ENCODE results near the gene ARAP2.

The ARAP2 gene

DNA sequence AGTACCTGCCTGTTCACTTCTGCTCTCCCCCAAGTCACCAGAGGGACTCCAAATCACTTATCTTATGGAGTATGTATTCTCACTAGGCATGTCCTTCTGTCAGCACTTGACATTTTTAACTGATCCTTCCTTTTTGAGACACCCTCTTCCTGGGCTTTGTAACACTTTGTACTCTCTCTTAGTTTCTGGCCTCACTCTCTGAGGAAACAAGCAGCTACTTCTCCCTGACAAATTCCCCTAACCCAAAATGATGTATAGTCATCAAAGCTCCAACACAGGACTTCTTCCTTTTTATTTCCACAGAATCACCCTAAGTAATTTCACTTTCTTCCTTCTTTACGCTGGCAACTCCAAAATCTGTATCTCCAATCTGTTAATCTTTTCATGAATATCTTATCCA, 101.8 kb downstream of the ARAP2 start:
- no peak overlapping the region for H3K4me3 ChIP-seq (ENCODE audit: low read depth, low read length)
- DNase-seq (ENCODE audit: low read depth): no peak

DNA sequence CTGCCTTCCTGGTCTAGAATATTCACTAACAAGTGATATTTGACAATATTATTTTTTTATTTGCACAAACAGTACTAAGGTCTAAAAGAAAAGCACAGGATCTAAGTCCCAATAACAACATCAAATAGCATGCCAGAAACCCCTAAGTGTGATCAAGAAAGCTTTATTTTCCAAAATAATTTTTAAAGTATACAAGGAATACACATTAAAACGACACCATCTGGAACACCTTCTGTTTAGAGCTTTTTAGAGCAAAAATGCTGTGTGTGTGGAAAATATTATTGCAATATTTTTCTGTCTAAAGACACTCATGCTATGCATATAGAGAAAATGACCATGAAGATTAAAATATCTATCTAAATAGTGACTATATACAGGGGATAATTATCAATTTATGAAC, 103.1 kb downstream of the ARAP2 start:
- DNase-seq (ENCODE audit: low read depth): no peak
- no peak overlapping the region for H3K4me3 ChIP-seq (ENCODE audit: low read depth, low read length)

DNA sequence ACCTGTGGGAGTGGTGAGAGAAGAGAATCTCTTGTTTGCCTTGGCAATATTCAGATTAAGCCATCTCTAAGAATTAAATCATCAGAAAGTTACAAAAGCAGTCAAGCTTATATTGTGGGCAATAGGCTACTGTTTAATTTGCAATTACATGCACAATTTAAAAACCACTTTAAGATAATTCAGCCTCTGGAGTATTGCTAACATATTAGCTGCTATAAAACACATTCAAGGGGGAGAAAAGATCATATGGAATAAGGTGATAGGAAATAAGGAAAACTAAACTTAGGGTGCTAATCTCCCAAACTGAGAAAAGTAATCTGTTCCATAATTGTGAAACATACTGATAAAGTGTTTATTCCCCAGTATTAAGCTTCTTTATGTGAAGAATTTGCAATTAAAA, 103.9 kb downstream of the ARAP2 start:
- no peak overlapping the region for H3K4me3 ChIP-seq (ENCODE audit: low read depth, low read length)
- no peak for DNase-seq (ENCODE audit: low read depth)

DNA sequence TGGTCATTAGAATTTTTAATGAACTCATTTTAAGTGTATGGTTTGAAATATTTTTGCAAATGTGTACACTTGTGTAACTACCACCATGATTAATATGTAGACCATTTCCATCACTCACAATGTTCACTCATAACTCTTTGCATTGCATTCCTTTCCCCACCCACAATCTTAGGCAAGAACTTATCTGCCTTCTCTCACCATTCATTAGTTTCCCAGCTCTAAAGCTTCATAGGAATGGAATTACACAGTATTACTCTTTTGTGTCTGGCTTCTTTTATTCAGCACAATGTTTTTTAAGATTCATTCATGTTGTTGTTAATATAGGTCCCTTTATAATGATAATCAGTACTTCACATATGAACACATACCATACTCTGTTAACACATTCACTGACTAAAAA, 106.1 kb downstream of the ARAP2 start:
- H3K4me3 ChIP-seq (ENCODE audit: low read depth, low read length): no peak overlapping the region
- peak; percentile 27 for DNase-seq (ENCODE audit: low read depth)

DNA sequence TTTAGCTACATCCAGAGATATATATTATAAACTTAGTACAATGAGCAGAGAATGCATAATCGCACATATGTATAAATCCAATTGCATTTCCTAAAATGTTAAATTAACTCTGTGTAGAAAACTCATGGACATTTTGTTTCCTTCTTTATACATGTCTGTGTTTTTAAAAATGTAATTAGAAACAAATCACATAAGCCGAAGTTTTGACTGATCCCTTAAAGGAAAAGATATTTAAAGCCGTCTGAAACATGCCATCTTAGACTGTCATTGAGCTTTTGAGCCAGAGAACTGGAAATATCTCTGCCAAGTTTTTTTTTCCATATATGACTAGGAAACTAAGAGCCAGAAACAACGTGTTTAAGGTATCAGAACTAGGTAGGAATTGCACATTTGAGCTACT, 107.0 kb downstream of the ARAP2 start:
- DNase-seq (ENCODE audit: low read depth): no peak
- no peak overlapping the region for H3K4me3 ChIP-seq (ENCODE audit: low read depth, low read length)

DNA sequence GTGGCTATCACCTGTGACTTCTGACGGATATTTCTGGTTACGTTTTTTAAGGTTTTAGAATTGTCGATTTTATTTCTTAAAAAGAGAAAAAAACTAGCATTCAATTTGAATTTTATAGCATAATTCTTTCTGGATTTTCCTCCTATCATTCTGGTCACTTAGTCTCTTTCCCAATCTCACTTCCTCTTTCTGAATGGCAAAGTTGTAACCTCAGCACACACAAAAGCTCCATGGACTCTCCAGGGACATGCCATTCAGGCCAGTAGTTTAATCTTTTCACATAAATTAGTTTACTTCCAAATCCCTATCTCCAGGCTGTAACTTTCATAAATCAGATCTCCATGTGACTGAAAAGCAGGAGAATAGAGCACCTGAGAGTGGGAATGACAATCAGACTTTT, 110.7 kb downstream of the ARAP2 start:
- DNase-seq (ENCODE audit: low read depth): no peak
- H3K4me3 ChIP-seq (ENCODE audit: low read depth, low read length): no peak overlapping the region

DNA sequence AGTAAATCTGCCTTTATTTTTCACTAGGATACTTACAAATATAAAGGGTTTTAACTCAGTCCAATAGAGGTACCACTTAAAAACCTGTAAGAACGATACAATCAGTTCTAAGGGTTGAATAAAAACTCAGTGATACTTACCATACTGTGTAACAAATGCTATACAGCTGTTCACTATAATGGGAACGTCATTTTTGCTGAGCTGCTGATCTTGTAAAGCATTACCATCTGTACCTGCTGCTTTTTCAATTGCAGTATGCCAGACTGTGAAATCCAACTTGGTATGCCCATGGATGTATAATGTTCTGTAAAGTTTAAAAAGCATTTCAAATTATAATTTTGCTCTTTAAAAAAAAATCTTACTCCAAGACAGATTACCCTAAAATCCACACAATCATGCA, 111.2 kb downstream of the ARAP2 start:
- DNase-seq (ENCODE audit: low read depth): no peak
- H3K4me3 ChIP-seq (ENCODE audit: low read depth, low read length): no peak overlapping the region

DNA sequence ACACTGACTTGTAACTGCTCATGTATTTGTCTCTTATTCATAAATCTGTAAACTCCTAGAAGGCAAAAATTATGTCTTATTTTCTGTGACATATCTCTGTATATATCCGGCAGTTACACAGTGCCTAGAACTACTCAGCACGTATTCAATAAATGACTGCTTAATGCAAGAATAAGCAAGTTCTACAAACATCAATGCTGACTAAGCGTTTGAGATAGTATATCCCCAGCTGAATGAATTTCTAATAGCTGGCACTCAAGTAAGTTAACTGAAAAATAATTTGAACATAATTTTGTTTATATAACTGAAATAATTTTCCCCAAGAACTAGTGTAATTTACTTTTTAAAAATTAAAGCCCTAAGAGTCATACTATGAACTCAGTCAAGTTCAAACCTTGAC, 113.7 kb downstream of the ARAP2 start:
- no peak for DNase-seq (ENCODE audit: low read depth)
- no peak overlapping the region for H3K4me3 ChIP-seq (ENCODE audit: low read depth, low read length)

DNA sequence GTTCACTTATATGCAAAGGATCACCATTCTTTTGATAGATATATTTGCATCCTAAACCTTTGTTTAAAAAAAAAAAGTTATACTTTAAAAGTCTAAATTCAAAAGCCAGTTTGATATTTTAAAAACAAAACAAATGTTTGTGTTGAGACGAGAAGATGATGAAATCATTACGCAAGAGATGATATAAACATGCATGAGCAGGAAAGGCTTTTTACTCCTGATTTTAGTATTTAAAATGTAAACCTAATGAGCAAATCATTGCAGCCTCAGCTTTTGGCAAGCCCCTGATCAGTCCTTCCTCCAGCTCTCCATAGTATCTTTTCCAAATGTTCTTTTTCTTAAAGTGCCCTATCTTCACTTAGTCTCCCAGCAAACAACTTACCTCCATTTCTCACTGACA, 115.6 kb downstream of the ARAP2 start:
- DNase-seq (ENCODE audit: low read depth): peak; percentile 3
- H3K4me3 ChIP-seq (ENCODE audit: low read depth, low read length): no peak overlapping the region

DNA sequence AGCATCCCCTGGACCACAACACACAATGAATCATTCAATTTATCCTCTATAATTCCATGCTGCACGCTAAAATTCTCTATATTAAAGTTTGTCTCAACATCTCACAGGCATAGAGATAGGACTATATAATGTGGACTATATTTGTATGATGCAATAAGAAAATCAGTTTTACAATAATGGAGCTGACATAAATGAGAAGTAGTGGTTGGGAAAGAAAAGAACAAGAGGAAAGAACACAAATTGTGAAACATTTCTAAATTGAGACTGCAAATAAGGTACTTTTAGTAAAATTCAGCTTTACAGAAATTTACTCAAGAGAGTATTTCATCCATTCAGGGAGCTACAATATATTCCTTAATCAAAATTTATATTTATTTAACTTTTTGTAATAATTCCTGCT, 120.4 kb downstream of the ARAP2 start:
- DNase-seq (ENCODE audit: low read depth): no peak

DNA sequence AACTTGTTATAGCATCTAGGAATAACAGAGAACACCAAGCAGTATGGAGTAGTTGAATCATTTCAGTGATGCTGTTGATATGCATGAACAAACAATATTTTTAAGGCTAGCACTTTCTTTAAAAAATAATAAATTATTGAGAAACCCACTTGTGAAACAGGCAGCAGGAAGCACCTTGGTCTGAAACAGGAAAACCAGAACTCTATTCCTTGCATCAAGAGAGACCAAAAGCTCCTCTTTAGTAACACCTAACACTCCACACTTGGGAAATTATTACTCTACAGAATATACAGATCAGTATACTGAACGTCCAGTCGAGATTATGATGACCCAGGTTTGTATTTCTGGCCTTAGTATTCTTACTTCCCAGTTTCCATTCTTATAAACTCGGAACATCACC, 129.0 kb downstream of the ARAP2 start:
- no peak for DNase-seq (ENCODE audit: low read depth)
- no peak overlapping the region for H3K4me3 ChIP-seq (ENCODE audit: low read depth, low read length)

More for the DNA sequence above, 120.4 kb downstream of the ARAP2 start:
- no peak overlapping the region for H3K4me3 ChIP-seq (ENCODE audit: low read depth, low read length)

DNA sequence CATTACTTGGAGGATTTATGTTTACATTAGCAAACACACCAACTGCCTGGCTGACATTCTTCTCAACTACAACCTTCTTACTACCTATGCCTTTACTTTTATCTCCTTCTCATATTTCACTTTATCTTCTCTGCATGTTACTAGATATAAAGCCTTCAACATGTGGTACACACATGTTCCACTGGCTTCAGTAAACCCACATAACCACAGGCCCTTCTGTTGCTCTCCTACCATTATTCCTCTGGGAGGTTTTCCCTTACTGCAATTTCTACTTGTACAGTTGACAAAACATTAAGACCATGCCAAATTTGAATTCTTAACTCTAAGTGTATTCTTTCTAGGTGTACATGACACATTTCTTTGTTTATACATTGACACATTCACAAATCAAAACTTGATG, 133.1 kb downstream of the ARAP2 start:
- DNase-seq (ENCODE audit: low read depth): peak; percentile 42
- no peak overlapping the region for H3K4me3 ChIP-seq (ENCODE audit: low read depth, low read length)

DNA sequence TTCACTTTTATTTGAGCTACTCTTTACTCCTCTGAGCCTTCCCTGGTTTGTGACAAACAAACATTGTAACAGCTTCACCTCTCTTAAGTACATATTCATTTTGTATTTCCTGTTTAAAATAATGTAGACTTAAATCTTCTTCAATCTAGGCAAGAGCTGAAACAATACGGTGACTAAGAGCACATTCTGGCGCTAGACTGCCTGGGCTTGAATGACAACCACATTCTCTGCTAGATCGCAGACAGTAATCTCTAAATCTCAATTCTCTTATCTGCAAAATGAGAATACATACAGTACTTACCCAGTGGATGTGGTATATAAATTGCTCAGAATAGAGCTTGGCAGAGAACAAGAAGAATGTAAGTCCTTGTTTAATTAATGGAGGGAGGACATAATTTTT, 144.8 kb downstream of the ARAP2 start:
- DNase-seq (ENCODE audit: low read depth): no peak
- H3K4me3 ChIP-seq (ENCODE audit: low read depth, low read length): no peak overlapping the region

DNA sequence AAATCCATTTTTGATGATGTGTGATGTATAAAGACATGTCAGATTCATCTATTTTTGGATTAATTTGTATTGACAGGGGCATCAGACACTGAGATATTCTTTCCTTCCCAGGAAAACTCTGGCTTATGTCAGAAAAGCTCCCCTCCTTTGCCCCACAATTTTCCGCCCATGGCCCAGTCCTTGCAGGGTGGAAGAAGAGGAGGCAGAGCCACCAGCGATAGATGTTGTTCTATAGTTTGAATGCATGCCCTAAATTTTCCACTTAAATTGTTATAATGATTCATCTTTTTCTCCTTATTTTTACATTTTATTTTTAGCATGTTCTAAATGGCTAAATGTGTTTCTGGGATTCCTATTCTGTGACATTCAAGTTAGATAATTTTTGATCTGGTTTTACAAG, 149.3 kb downstream of the ARAP2 start:
- H3K4me3 ChIP-seq (ENCODE audit: low read depth, low read length): no peak overlapping the region
- no peak for DNase-seq (ENCODE audit: low read depth)

DNA sequence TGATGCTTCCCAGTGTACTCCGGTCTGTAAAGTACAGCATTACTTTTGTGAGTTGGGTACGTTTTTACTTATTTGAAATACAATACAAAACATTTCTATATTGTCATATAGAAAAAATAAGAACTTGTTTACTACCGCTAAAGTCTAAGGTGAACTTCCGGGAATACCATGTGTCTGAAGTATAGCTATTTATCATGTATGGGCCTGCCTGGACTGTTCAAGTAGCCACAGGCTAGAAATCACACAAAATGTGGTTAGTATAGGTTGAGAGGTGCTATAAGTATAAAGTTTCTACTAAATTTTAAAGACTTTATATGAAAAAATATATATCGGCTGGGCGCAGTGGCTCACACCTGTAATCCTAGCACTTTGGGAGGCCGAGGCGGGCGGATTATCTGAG, 152.3 kb downstream of the ARAP2 start:
- DNase-seq (ENCODE audit: low read depth): no peak
- H3K4me3 ChIP-seq (ENCODE audit: low read depth, low read length): no peak overlapping the region

DNA sequence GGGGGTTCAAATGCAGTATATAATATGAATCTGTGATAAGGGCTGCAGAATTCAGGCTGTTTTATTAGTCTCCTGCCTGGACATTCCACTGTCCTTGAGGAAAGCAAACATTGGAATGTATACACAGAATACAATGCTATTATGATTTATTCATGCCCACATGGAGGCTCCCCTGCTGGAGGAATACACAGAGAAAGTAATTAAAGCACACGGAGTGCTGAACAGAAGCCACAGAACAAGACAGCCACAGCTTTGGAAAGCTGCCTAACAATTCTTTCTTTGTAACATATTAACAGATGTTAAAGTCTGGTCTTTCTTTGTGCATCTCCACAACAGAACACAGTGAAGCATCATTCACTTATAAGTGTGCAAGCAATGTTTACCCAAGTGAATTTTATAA, 155.8 kb downstream of the ARAP2 start:
- DNase-seq (ENCODE audit: low read depth): no peak
- H3K4me3 ChIP-seq (ENCODE audit: low read depth, low read length): no peak overlapping the region

DNA sequence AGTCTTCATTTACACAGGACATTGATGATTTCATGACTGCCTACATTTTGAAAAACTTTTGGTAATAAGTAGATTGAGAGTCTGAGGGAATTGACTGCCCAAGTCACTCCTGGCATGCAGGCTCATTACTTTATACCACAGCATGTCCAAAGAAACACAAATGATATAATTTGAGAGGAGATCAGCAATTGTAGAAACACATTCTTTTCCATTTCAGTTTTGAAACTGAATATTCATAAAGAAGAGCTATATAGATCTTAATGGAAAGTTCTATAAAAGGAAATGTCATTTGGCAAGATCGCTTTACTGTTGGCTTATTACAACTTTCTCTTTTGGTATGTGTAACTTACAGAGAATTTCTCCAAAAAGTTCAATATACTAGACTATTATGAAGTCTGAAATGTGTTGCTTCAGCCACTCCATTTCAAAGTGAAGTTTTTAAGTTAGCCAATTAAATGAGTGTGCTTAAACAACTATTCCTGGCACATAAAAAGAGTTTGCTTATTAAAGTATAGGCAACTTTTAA, 158.0 kb downstream of the ARAP2 start:
- H3K4me3 ChIP-seq (ENCODE audit: low read depth, low read length): no peak overlapping the region
- no peak for DNase-seq (ENCODE audit: low read depth)

DNA sequence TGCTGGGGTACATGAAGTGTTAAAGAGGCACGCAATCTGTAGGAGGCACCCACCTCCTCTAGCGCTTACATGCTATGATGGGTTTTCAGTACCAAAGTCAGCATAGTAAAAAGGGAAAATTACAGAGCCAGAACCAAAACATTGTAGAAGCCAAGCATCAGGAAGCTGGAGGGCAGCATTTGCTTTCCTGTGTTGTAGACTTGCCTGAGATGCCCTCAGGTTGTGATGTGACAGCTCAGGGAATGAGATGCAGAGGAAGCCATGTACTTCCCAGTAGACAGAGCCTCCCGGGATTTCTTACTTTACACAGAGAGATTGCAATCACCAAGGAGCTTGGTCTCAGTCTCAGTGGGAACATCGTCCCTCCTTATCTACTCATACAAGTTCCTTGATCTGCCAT, 161.5 kb downstream of the ARAP2 start:
- H3K4me3 ChIP-seq (ENCODE audit: low read depth, low read length): no peak overlapping the region
- DNase-seq (ENCODE audit: low read depth): no peak

DNA sequence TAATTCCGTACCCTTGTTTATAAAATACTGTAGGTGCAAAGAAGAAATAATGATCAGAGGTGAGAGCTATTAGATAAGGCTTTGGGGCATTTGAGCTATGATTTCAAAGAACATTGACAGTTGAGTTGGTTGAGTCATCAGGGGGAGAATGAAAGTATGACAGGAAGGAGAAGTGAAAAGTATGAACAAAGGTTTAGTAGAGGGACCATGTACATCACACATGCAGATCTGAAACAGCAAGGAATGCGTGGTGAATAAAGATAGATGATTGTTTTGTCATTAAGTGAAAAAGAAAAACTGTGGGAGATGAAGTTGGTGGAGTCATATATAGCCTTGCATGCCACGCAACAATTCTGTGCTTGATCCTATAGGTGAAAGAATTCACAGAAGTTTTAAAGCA, 163.1 kb downstream of the ARAP2 start:
- H3K4me3 ChIP-seq (ENCODE audit: low read depth, low read length): no peak overlapping the region
- DNase-seq (ENCODE audit: low read depth): no peak

DNA sequence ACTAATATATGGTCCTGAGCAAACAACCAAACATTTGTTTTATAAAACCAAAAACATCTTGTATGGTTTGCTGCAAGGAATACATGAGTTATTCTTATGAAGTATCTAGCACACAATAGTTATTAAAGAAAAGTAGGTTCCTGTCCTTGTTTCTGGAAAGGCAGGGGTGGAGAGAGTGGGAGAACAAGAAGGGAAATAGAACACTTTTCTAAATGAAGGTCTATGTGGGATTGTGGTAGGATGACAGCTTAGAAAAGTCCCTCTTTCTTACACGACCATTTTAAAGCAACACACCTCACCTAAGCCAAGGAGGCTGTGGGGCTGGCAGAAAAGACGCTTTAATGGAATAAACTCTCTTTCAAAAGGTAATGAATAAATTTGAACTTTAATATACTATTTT, 164.6 kb downstream of the ARAP2 start:
- no peak overlapping the region for H3K4me3 ChIP-seq (ENCODE audit: low read depth, low read length)
- DNase-seq (ENCODE audit: low read depth): no peak

DNA sequence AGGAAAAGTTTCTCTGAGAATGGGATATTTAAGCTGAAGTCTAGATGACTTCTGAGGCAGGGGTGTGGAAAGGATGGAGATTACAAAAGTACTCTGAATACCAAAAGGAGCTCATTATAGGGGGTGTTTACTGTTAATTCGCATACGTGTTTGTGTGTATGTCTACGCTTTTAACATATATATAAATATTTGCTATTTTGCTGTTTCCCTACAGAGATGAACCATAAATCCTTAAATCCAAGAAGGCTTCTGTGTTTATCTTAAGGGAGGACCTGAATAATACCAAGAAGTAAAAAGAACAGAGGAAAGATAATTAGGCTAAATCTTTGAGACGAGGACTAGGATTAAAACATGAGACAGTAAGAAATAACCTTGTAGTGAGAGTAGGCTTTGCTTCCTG, 166.0 kb downstream of the ARAP2 start:
- no peak for DNase-seq (ENCODE audit: low read depth)

DNA sequence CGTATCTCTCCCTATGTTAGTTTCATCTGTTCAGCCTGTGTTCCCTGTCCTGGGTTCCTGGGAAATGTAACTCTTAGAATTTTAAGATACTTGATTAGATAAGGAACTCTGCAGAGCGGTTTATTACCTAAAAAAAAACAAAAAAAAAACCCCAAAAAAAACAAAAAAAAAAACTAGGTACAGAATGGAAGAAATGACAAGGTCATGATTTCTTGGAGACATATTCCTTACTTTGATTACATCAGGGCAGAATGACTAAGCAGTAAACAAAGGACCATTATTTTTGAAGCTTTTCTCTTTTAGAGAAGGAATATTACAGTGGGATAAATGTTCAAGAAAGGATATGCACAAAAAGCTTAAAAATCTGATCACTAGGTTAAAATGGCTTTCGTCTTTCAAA, 171.8 kb downstream of the ARAP2 start:
- DNase-seq (ENCODE audit: low read depth): no peak
- H3K4me3 ChIP-seq (ENCODE audit: low read depth, low read length): no peak overlapping the region

More for the DNA sequence above, 166.0 kb downstream of the ARAP2 start:
- H3K4me3 ChIP-seq (ENCODE audit: low read depth, low read length): no peak overlapping the region
